HG03196 (cell line): Measurements from ENCODE around the gene FBN1.

Experiments
- ATAC-seq: cut with Tn5 transposase; IDR thresholded peaks from one replicate; pipeline ENCODE4 v1.9.1; 2021; ENCODE audit not compliant: unreplicated experiment

The FBN1 gene

GRCh38 chr15:48522123-48522522 is 123.4 kb downstream of the FBN1 start:
- no peak for ATAC-seq

GRCh38 chr15:48520376-48521155 is 124.9 kb downstream of the FBN1 start:
- no peak for ATAC-seq

- no peak for ATAC-seq
Measured at GRCh38 chr15:48516121-48516520, 129.4 kb downstream of the FBN1 start.

- ATAC-seq = no peak
Measured at GRCh38 chr15:48515500-48515899, 130.0 kb downstream of the FBN1 start.

- no peak for ATAC-seq
Measured at GRCh38 chr15:48514103-48514816, 131.2 kb downstream of the FBN1 start.

- no peak for ATAC-seq
Measured at GRCh38 chr15:48510976-48511375, 134.5 kb downstream of the FBN1 start.

GRCh38 chr15:48507416-48508065 is 138.0 kb downstream of the FBN1 start:
- peak; percentile 61 for ATAC-seq

DNA sequence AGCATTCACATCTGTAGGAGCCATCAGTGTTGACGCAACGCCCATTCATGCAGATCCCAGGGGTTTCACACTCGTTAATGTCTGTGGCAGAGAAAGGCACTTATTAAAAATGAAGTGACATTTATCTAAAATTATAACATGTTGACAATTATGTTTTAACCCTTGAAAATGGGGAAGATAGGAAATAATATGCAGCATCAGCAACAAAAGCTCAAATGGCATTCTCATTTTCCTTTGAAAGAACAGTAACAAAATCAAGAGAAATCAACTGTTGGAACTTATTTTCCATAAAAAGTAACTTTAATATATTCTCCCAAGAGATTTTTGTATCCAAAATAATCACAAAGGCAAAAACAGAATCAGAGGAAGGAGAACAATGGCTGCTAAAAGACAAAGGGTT is 140.4 kb downstream of the FBN1 start:
- no peak for ATAC-seq

DNA sequence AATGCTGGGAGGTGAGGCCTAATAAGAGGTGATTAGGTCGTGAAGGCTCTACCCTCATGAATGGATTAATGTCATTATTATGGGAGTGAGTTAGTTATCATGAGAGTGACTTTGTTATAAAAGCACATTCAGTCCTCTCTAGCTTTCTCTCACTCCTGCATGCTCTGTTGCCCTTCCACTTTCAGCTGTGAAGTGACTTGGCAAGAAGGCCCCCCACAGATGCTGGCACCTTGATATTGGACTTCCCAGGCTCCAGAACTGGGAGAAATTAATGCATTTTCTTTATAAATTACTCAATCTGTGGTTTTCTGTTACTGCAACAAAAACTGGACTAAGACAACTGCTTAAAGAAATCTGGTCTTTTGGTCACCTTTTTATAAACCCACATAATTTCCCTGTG is 144.3 kb downstream of the FBN1 start:
- ATAC-seq = peak; percentile 59

- ATAC-seq = no peak
Measured at GRCh38 chr15:48500595-48500994, 144.9 kb downstream of the FBN1 start.

DNA sequence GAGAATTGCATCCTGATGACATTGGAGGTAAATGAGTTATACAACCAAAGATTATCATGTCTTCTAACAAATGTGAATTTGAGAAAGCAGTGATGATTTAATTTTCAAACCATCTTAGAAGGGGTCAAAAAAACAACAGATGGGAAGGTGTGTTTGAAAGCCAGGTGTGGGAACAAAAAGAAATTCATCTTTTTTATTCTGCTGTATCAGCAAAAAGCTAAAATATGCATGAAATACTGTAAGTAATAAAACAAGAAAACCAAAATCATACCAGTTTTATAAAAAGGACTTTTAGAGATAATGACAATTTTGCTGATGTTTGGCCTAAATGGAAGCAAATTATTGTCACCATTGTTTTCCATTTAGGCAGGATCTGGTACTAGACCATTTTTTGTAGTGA is 145.5 kb downstream of the FBN1 start:
- ATAC-seq = no peak

DNA sequence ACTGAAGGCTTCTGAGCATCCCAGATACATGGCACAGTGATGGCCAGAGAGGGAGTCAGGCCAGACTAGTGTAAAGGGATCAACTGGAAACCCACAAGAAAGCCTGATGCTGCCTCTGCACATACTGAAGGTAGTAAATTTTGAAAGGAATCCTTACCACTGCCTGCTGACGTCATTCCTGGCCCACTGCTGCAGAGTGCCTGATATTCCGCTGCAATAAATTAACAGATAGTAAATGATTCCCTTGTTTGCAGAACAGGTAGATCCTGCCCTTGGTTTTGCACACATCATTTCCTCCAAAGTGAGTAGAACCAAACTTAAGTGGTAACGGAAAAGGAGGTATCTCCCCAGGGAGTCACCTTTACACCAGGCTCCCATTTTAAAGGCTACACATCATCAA is 146.7 kb downstream of the FBN1 start:
- ATAC-seq = no peak

GRCh38 chr15:48494631-48495030 is 150.9 kb downstream of the FBN1 start:
- no peak for ATAC-seq

GRCh38 chr15:48493763-48494225 is 151.7 kb downstream of the FBN1 start:
- ATAC-seq = no peak

GRCh38 chr15:48493084-48493762 is 152.3 kb downstream of the FBN1 start:
- no peak for ATAC-seq

GRCh38 chr15:48486228-48486627 is 159.3 kb downstream of the FBN1 start:
- no peak for ATAC-seq

DNA sequence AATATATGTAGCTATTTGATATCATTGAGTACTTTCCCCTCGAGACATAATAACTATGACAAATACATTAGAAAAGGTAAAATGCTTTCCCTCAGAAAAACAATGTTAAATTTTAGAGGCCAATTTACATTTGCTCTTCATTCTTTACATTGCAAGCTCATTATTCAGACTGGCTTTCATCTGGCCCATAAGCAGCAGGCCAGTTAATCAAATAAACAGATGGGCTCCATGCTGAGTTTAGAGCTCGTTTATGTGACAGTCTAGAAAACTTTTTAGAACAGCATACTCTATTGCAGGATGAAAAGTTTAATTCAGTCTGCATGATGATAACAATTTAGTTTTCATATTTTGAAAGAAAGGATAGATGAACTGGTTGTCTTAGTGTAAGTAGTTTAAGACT is 163.7 kb downstream of the FBN1 start:
- no peak for ATAC-seq

DNA sequence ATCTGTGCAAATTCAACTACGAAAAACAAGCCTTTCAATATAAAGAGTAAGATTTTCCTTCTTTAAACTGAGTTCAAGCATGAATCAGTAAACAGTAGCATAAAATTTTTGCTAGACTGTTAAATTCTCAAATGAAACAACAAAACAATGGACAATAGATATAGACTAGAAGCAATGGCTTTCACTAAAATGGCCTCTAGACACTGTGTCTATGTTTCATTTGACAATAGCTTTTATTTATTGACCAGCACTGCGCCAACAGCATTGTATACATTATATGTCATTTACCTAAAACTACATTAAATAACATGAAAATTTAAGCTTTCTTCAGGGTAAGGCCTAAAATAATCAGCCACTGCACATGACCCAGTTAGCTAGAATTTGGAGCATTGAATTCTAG is 165.8 kb downstream of the FBN1 start:
- ATAC-seq = no peak

DNA sequence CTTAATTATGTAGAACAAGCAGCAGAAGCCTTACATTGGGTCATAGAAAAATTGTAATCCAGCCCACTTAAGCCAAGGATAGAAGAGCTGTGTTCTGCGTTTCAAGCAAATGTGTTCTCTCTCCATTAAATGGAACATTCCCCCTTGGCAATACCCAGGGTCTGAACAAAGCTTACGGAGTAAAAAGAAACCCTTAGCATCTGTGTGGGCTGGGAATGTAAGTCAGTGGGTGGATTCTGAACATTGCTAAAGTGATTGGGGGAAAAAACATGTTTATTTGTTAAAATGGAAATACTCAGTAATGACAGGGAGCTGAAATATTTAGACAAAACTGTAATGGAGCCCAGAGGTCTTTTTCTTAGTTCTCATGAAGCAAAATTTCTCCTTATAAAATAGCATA is 166.9 kb downstream of the FBN1 start:
- ATAC-seq = no peak

- no peak for ATAC-seq
Measured at GRCh38 chr15:48477795-48478360, 167.6 kb downstream of the FBN1 start.
